ENCODE data around the gene KCNJ9. TPM values are rescaled to one million over a fixed set of nuclear protein-coding genes. Genes with fewer than 3 reads are reported as not detected.
"Not testable (repeated sequence)": the region's sequence is repeated elsewhere in the genome, so short reads cannot be mapped to it uniquely, and the experiment has no call there.

Gene KCNJ9
- total RNA-seq, 1 donor from 2014 or later: not detected

DNA sequence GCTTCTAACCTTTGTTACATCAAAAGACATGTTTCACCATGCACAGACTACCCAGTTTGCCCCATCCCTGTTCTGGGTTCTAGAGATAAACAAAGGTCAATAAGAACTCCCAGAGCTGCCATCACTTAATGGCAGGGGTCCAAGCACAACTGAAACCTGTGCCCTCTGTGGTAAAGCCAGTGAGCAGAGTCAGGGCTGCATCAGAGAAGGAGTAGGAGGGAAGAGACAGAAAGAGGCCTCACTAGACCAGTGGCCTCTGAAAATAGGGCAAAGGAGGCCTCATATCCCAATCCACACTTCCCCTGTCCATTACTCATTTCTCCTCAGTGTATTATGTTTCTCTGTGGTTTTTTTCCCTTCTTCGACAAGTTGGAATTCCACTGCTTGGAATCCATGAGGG, 44.4 kb downstream of the KCNJ9 start:
- no peak overlapping the region for H3K4me3 ChIP-seq (ENCODE audit: insufficient read depth, low read depth, low read length)
- FAIRE-seq: no peak
- TF ChIP-seq, protein P1, sequence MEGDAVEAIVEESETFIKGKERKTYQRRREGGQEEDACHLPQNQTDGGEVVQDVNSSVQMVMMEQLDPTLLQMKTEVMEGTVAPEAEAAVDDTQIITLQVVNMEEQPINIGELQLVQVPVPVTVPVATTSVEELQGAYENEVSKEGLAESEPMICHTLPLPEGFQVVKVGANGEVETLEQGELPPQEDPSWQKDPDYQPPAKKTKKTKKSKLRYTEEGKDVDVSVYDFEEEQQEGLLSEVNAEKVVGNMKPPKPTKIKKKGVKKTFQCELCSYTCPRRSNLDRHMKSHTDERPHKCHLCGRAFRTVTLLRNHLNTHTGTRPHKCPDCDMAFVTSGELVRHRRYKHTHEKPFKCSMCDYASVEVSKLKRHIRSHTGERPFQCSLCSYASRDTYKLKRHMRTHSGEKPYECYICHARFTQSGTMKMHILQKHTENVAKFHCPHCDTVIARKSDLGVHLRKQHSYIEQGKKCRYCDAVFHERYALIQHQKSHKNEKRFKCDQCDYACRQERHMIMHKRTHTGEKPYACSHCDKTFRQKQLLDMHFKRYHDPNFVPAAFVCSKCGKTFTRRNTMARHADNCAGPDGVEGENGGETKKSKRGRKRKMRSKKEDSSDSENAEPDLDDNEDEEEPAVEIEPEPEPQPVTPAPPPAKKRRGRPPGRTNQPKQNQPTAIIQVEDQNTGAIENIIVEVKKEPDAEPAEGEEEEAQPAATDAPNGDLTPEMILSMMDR (IDR thresholded peaks at IDR 0.05; ENCODE audit: insufficient read depth, low read depth, low read length): no peak
- no peak for TF ChIP-seq EZH2 (IDR thresholded peaks at IDR 0.05; ENCODE audit: insufficient read depth, low read length)
- Mint-ChIP-seq H3K4me1 (ENCODE audit: low read depth, unreplicated experiment) (peaks cover 53% of the 10 kb centered on the region), H3K4me3 (ENCODE audit: unreplicated experiment) (no peak overlapping the region), H3K27me3 (ENCODE audit: low read depth, unreplicated experiment) (peaks cover under 1% of the 10 kb centered on the region), H3K9me3 (ENCODE audit: unreplicated experiment) (no peaks in the 10 kb centered on the region), H3K36me3 (ENCODE audit: low read depth, unreplicated experiment) (peaks cover under 1% of the 10 kb centered on the region), H3K27ac (ENCODE audit: unreplicated experiment) (peak overlapping the region; percentile 95)
- no peaks in the 10 kb centered on the region for H3K9me3 ChIP-seq (ENCODE audit: insufficient read depth, low read depth, low read length)
- H3K4me2 ChIP-seq (ENCODE audit: low read length): peak overlapping the region; percentile 17
- H3K27me3 ChIP-seq (ENCODE audit: insufficient read depth, low read length): no peaks in the 10 kb centered on the region
- H3K79me2 ChIP-seq (ENCODE audit: insufficient read depth, low read length): no peaks in the 10 kb centered on the region
- peak; percentile 45 for DNase-seq (ENCODE audit: low read depth)
- no peak overlapping the region for H3K27ac ChIP-seq (ENCODE audit: low read depth, low read length)
- H2AFZ ChIP-seq (ENCODE audit: low read depth, low read length): no peak overlapping the region
- H3K4me1 ChIP-seq (ENCODE audit: insufficient read depth, low read length): peaks cover 25% of the 10 kb centered on the region
- no peak overlapping the region for H3K9ac ChIP-seq (ENCODE audit: low read length)
- H4K20me1 ChIP-seq (ENCODE audit: insufficient read depth, low read length): no peaks in the 10 kb centered on the region
- H3K36me3 ChIP-seq (ENCODE audit: insufficient read depth, low read length): no peaks in the 10 kb centered on the region

DNA sequence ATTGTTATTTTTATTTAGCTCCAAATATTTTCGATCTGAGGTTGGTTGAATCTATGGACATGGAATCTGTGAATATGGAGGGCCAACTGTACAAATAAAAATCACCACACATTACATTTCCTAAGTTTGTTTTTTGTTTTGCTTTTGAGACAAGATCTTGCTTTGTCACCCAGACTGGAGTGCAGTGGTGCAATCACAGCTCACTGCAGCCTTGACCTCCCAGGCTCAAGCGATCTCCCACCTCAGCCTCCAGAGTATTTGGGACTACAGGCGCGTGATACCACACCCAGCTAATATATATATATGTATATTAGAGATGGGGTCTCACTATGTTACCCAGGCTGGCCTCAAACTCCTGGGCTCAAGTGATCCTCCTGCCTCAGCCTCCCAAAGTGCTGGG, 45.0 kb downstream of the KCNJ9 start:
- not testable (repeated sequence) for H3K9me3 Mint-ChIP-seq (ENCODE audit: unreplicated experiment); H3K4me2 ChIP-seq (ENCODE audit: low read length); H3K4me3 Mint-ChIP-seq (ENCODE audit: unreplicated experiment); H3K9me3 ChIP-seq (ENCODE audit: insufficient read depth, low read depth, low read length); H3K27ac ChIP-seq (ENCODE audit: low read depth, low read length); H3K27ac Mint-ChIP-seq (ENCODE audit: unreplicated experiment); H3K36me3 ChIP-seq (ENCODE audit: insufficient read depth, low read length); H4K20me1 ChIP-seq (ENCODE audit: insufficient read depth, low read length); H3K27me3 ChIP-seq (ENCODE audit: insufficient read depth, low read length); H3K4me3 ChIP-seq (ENCODE audit: insufficient read depth, low read depth, low read length); DNase-seq (ENCODE audit: low read depth); H3K9ac ChIP-seq (ENCODE audit: low read length); H3K27me3 Mint-ChIP-seq (ENCODE audit: low read depth, unreplicated experiment); FAIRE-seq; H3K36me3 Mint-ChIP-seq (ENCODE audit: low read depth, unreplicated experiment); H2AFZ ChIP-seq (ENCODE audit: low read depth, low read length); H3K79me2 ChIP-seq (ENCODE audit: insufficient read depth, low read length)
- peaks cover 25% of the 10 kb centered on the region for H3K4me1 ChIP-seq (ENCODE audit: insufficient read depth, low read length)
- peaks cover 50% of the 10 kb centered on the region for H3K4me1 Mint-ChIP-seq (ENCODE audit: low read depth, unreplicated experiment)

DNA sequence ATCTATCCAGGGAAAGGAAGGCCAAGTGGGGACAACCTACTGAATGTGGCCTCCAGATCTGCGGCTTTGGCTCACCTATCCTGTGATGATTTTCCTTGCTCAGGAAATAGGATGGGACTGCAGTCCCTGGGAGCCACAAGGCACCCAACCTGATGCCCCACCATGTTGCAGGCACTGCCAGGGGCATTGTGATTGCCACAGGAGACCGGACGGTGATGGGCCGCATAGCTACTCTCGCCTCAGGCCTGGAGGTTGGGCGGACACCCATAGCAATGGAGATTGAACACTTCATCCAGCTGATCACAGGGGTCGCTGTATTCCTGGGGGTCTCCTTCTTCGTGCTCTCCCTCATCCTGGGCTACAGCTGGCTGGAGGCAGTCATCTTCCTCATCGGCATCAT, 46.0 kb downstream of the KCNJ9 start:
- H4K20me1 ChIP-seq (ENCODE audit: insufficient read depth, low read length): no peaks in the 10 kb centered on the region
- peaks cover 25% of the 10 kb centered on the region for H3K4me1 ChIP-seq (ENCODE audit: insufficient read depth, low read length)
- no peak for FAIRE-seq
- no peak overlapping the region for H2AFZ ChIP-seq (ENCODE audit: low read depth, low read length)
- Mint-ChIP-seq H3K4me3 (ENCODE audit: unreplicated experiment) (no peak overlapping the region), H3K36me3 (ENCODE audit: low read depth, unreplicated experiment) (peaks cover 4% of the 10 kb centered on the region), H3K27me3 (ENCODE audit: low read depth, unreplicated experiment) (peaks cover 10% of the 10 kb centered on the region), H3K27ac (ENCODE audit: unreplicated experiment) (no peak overlapping the region), H3K9me3 (ENCODE audit: unreplicated experiment) (peaks cover 3% of the 10 kb centered on the region), H3K4me1 (ENCODE audit: low read depth, unreplicated experiment) (peaks cover 47% of the 10 kb centered on the region)
- no peak for TF ChIP-seq EZH2 (IDR thresholded peaks at IDR 0.05; ENCODE audit: insufficient read depth, low read length)
- TF ChIP-seq, protein P1 (IDR thresholded peaks at IDR 0.05; ENCODE audit: insufficient read depth, low read depth, low read length): no peak
- no peak for DNase-seq (ENCODE audit: low read depth)
- no peak overlapping the region for H3K27ac ChIP-seq (ENCODE audit: low read depth, low read length)
- peaks cover 11% of the 10 kb centered on the region for H3K27me3 ChIP-seq (ENCODE audit: insufficient read depth, low read length)
- H3K4me3 ChIP-seq (ENCODE audit: insufficient read depth, low read depth, low read length): no peak overlapping the region
- no peaks in the 10 kb centered on the region for H3K36me3 ChIP-seq (ENCODE audit: insufficient read depth, low read length)
- no peaks in the 10 kb centered on the region for H3K79me2 ChIP-seq (ENCODE audit: insufficient read depth, low read length)
- no peak overlapping the region for H3K9ac ChIP-seq (ENCODE audit: low read length)
- H3K4me2 ChIP-seq (ENCODE audit: low read length): no peak overlapping the region
- H3K9me3 ChIP-seq (ENCODE audit: insufficient read depth, low read depth, low read length): no peaks in the 10 kb centered on the region

All from astrocyte (in vitro differentiated cells and primary cell).